HG03571 (cell line): ENCODE measurements around the gene GJC2.

Experiments used
- ATAC-seq: cut with Tn5 transposase; IDR thresholded peaks from one replicate; pipeline ENCODE4 v1.9.1; 2021; ENCODE audit not compliant: unreplicated experiment

GJC2 gene

DNA sequence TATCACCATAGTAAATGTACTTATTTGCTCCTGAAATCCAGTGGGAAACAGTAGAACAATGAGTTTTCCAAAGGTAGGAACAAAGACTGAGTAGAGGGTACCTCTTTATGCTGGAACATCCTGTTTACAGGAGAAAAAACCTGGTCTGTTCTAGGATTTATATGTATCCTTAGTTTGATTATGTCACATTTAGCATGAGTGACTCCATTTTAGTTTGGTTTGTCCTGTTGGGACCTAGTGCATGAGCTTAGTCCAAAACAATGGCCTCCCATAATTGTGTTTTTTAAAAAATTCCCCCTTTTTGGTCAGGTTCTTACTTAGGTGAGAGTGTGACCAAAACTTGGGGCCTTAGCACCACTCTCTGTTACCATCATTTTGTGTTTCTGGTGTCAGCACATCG, 37.1 kb upstream of the GJC2 start:
- ATAC-seq, result no peak

DNA sequence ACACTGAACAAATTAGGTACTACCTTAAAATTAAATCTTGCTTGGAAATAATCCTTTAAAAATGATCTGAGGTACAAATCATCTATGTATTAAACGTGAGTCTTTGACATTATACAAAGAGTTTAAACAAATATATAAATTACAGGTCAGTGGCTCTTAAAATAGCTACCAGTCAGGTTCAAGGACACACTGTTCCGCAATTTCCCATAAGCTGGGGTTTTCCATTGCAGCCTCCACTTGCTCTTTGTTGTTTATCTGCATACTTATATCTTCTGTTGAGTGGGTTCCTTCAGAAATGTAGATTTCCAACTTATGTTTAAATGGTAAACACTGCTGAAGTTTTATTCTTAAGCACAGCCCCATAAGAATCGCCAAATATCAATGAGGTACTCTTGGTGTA, 34.9 kb upstream of the GJC2 start:
- no peak for ATAC-seq

DNA sequence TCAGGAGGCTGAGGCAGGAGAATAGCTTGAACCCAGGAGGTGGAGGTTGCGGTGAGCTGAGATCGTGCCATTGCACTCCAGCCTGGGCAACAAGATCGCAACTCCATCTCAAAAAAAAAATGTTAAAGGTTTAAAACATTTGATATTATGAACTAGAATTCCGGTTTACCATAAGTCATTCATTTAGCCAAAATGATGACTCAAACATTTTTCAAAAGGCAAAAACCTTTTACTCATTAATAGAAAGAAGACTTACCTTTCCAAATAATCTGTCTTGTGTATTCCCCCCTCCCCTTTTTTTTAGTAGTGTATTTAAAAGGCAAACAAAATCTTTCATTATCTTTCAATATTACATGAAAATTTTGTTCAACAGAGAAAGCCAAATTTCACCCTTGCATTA, 32.4 kb upstream of the GJC2 start:
- no peak for ATAC-seq

DNA sequence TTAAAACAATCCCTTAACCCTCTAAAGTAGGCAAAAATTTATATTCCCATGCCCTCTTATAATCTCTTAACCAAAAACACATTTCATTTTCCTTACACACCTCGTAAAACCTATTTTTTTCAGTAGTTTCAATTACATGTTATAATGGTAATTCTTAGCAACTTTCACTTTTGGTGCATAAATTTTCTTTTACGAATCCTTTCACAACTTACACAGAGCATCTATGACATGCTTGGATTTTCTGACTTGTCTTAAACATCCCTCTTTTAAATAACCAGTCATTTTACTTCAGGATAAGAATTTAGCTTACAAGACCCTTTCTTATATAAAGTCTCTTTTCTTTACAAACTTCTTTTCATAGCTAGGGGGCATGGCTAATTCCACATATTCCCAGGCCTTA, 31.7 kb upstream of the GJC2 start:
- no peak for ATAC-seq

DNA sequence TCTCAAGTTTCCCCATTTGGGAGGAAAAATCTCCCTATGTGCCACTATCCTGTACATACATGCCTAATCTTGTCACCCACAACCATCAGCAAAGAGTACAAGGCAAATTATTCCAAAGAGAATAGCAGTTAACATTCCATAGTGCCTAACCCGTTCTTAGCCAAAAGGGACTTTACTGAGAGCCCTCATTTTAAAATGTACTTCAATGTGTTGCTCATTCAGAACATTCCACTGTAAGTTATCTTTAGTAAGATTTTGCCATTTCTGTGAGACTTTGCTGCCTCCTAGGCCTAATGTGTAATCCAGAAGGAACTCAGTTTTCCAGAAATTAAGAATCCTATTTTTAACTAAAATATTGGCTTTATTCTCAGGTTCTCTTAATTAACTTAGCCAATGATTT, 29.4 kb upstream of the GJC2 start:
- ATAC-seq, result no peak

DNA sequence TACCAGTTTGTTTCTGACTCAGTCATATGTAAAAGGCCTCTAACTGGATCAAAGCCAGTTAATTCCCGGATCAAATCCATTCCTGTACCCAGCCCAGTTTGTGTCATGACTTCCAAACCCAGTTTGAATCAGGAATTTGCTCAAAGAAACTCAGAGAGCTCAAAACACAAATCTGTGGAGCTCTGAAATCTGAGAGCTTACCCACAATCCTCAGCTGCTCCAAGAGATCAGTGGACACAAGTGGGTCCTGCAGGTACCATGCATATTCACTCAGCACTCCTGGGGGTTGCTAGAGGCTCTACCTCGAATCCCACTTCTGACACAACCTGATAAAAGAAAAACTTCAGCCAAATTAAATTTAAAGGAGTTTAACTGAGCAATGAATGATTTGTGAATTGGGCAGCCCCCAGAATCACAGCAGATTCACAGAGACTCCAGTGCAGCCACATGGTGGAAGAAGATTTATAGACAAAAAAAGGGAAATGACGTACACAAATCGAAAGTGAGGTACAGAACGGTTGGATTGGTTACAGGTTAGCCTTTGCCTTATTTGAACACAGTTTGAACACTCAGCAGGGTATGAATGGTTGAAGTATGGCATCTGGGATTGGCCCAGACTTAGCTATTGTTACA, 28.8 kb upstream of the GJC2 start:
- no peak for ATAC-seq

DNA sequence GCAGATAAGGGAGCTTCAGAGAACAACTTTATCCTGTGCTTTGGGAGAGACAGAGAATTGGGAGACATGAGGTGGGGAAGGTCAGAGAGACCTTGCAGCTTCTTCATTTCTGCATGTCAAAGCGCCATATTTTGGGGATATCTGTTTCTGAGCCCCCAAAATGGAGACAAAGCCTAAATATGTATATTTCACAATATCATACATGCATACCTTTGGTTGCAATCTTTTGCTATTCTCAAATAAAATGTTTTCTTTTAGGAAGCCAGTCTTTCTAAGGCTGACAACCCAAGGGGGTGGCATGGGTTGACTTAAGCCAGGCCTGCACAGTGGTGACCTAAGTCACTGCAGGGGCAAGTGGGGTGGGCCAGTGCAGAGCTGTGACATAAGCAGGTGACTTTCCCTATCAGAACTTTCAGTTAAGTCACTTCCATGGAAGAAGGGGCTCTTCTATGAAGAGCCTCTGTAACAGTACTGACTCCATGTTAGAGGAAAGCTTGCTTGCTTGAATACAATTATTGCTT, 26.7 kb upstream of the GJC2 start:
- ATAC-seq, result no peak

DNA sequence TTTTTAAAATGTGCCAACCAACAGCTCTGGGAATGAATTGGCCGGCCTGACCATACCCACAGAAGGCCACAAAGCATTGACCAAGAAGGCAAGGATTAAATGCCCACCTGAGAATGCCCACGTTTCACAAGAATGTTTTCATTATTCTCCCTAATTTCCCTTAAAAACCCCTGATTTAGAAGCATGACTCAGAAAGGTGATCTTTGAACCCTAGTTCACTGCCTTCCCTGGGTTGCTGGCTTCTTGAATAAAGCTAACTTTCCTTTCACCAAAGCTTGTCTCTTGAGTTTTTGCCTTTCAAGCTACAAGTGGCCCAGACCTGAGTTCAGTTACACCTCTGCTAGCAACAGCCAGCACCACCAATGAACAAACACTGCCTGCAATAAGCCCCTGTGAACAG, 26.2 kb upstream of the GJC2 start:
- ATAC-seq, result no peak

DNA sequence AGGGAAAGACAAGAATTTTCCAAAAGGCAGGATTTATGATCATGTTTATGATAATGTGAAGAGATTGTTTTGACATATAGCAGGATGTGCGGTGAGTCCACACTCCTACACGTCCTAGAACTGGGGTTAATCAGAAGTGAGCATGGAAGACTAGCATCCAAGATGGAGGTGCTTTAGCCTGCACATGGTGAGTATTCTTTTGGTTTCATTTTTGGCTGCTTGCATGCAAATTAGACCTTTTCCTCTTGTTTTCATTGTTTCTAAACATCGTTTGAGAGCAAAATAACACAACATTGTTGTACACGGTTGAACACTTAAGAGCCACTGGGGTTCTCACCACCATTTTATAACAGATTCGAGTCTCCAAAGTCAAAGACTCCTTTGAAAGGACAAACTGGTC, 24.5 kb upstream of the GJC2 start:
- ATAC-seq, result no peak

DNA sequence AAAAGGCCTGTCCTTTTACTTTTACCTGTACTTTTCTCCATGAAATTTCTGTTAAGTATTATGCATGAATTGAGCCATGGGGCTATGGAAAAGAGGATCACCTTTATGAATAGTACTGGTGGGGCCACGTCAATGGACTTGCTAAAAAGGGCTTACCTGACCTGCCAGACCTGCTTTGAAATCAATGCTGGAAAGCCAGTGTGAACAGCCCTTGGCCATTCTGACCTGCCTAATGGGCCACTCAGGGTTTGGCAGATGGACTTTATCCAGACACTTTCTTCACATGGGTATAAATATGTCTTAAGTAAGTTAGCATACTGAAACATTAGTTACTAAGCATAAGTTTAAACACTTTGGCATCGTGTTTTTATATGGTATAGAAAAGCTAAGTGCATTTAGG, 18.0 kb upstream of the GJC2 start:
- no peak for ATAC-seq

DNA sequence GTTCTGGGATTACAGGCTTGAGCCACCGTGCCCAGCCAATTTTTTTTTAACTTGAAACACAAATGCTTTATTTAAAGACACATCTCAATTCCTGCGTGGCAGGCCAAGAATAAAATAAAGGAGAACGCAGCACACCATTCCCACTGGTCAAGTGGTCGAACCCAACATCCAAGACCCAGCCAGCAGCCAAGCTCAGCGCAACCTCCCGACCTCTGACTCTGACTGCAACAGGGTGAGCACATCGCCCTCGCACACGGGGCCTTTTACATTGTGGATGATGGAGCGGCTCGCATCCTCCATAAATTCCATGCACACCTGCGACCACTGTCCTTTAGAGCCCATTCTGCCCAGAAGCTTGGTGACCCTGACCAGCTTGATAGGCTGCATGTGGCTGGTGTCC, 15.1 kb upstream of the GJC2 start:
- ATAC-seq, result no peak

DNA sequence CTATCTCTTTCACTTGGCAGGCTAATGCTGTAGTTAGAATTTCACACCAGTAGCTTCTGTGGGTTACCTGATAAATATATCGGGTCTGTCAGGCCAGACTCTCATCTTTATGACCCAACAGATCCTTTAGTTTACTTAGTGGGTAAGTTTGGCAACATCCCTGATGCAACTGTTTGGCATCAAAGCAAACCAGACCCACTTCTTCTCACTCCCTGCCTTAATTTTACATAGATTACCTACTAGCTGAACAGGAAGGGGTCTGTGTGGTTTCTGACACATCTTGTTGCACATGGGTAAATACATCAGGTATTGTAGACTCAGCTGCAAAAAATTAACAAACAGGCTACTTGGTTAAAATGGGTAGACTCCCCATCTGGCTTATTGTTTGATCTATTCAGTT, 12.8 kb upstream of the GJC2 start:
- no peak for ATAC-seq

DNA sequence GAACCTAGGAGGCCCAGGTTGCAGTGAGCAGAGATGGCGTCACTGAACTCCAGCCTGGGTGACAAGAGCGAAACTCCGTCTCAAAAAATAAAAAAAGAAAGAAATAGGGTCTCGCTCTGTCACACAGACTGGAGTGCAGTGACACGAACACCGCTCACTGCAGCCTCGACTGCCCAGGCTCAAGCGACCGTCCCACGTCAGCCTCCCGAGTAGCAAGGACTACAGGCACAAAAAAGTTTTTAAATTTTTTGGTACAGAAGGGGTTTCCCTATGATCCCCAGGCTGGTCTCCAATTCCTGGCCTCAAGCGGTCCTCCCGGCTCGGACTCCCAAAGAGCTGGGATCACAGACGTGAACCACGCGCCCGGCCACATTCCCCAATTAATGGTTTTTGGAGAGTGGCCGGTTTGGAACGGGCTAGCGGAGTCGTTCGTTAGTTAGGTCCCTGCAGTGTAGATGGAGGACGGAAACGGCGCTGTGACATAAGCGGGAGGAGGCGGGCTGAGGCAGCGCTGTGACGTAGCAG, 10.3 kb upstream of the GJC2 start:
- no peak for ATAC-seq

DNA sequence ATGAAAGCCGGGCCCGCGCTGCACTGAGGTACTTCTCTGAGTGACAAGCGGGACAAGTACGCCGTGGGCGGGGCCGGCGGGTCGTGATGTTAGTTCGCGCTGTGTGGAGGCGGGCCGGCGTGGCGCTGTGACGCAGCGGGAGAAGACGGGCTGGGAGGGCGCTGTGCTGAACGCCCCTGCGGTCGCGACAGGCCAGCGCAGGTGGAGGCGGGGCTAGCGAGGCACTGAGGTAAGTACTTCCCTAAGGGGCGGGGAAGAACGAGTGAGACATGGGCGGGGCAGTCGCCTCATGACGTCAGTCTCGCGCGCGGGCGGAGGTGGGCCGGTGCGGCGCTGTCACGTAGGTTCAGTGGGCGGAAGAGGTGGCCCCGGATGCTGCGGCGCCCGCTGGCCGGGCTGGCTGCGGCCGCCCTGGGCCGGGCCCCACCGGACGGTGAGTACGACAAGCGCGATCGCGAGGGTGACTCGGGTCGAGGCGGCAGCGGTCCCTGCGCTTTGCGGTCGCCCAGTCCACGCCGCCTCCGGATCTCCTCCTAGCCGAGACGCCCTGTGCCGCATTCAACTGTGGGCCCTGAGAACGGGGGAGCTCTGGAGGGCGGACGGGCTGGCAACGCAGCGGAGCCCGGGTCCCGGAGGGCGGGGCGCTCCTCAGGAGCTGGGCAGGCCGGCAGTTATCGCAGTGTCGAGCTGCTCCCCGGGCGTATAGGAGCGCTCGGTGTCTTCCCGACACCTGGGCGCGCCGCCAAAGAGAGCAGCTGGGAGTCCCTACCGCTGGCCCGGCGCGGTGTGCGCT, 9.6 kb upstream of the GJC2 start, which contains the start of gene GUK1:
Gene GUK1, plus strand, starts transcription at position 349 of the 793 bp plus-strand sequence. Its CDS starts 24 bp downstream, at position 373.
- peak; percentile 86 for ATAC-seq

DNA sequence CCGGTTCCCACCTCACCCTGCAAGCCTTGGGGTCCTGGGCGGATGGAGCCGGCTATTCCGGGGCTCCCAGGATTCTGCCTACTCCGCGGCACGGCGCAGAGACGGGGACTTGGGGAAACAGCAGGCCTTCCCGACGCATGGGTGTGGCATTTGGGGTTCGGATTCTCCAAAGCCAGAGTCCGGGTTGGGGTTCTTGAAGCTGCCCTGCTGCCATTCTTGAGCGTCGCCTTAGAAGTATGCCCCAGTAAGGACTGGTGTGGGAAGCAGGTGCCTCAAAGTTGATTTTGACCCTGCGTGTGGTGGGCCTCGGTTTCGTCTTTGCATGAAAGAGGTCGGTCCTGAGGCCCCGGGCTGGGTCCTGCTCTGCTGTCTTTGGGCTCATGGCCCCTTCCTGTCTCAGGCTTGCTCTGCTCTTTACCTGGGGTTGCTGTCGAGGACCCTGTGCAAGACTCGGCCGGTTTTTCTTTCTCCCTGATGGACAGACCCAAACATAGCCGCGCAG, 9.0 kb upstream of the GJC2 start:
- no peak for ATAC-seq

DNA sequence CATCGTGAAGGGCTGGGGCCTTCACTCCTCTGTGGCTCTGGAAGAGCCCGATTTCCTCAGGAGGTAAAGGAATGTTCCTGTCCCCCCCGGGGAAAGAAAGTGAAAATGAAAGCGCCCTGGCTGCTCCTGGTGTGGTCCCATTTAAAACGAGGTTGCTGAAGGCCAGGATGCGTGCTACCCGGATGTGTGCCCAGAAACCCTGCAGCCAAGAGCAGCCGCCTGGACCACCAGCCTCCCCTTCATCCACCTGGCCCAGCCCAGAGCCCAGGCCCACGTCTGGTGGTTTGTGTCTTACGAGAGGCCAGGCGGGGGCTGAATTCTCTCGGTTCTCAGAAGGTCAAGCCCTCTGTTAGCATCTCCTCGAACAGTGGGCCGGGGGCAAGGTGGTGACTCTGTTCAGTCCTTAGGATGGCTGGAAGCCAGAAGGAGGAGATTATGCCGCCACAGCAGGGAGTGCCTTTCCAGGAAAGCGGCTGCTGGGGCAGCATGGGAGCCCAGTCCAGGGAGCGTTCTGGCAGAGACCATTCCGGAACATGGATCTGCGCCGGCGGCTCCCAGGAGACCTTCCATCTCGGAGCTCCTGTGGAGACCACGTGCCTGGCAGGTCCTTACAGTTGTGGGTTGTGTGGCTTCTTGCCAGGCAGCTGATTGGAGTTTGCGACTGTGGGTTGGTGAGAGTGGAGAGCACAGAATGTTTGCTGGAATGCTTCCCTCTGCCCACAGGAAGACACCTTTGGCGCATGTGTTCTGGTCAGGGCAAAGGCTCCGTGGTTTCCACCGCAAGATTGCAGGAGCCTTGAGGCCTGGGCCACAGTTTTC, 8.3 kb upstream of the GJC2 start:
- ATAC-seq, result no peak

DNA sequence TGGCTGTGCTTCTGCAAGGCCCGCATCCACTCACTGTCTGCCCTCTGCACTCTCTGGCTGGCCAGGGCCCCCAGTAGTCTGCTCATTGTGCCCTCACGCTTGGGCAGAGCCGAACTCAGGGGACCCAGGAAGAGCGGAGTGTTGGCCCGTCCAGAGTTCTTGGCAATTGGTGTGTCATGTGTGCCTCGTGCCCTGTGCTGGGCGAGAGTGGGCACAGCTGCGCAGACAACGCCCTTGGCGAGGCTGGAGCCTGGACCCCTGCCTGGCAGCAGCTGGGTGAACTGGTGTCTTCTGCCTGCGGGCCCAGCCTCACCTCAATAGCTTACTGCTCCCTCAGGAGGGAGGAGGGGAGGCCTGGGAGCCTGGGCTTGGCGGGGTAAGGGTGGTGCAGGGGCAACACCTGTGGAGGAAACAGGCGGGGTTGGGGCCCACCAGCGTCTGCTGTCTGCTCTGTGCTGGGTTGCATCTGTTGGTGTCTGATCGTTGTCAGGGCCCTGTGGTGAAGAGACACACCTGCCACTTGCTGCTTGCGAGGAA, 7.5 kb upstream of the GJC2 start:
- ATAC-seq, result no peak

DNA sequence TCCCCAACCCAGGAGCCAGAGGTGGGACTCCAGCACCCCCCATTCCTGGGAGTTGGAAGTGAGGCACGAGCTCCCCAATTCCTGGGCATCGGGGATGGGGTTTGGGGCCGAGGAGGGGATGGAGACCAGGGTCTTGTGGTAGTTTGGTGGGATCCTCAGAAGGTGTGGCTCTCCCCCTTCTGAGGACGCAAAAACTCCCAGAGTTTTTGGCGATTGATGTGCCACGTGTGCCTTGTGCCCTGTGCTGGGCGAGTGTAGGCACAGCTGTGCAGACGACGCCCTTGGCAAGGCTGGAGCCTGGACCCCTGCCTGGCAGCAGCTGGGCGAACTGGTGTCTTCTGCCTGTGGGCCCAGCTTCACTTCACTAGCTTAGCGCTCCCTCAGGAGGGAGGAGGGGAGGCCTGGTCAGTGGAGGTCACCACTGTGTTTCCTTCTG, 7.0 kb upstream of the GJC2 start:
- ATAC-seq, result no peak

DNA sequence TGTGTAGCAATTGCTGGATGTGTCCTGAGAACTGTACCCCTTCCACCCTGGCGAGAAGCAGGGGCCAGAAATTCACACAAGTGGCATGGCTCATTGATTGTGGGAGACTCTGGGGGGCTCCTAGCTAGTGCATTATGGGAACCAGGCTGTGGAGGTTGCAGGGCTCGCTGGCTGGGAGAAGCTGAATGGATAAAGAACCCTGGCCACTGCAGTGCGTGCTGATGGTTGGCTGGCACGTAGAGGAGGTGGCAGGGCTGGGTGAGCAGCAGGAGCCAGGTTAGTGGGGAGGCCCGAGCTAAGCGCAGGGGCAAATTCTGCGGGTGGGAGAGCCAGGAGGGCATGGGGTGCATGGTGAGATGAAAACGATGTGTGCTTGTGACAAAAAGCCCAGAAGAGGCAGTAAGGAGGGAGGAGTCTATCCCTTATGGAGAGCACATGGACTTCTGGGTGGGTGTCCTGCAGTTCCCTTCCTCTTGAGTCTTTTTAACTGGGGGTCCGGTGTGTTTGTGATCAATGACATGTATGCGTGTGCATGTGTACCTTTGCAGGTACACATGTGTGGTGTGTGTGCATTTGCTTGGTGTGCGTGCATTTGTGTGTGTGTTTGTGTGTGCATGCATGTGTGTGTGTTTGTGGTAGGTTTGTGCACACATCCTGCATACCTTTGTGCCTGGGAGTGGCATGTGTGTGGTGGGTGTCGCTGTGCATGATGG, 6.1 kb upstream of the GJC2 start:
- ATAC-seq, result no peak
